Measurements from ENCODE around the gene GPC6.

The GPC6 gene

GRCh38 chr13:94344126-94344818 is 1117.7 kb downstream of the GPC6 start:
- peak; percentile 47 for DNase-seq

GRCh38 chr13:94345374-94346195 is 1119.0 kb downstream of the GPC6 start:
- DNase-seq = peak; percentile 48

- no peak for DNase-seq
These were observed 1119.8 kb downstream of the GPC6 start for GRCh38 chr13:94346261-94347019.

- no peak for DNase-seq
These were observed 1124.8 kb downstream of the GPC6 start for GRCh38 chr13:94351292-94351990.

- DNase-seq = no peak
These were observed 1125.5 kb downstream of the GPC6 start for GRCh38 chr13:94352057-94352456.

- DNase-seq = no peak
These were observed 1126.6 kb downstream of the GPC6 start for GRCh38 chr13:94353167-94353710.

- no peak for DNase-seq
These were observed 1133.3 kb downstream of the GPC6 start for GRCh38 chr13:94359875-94360274.

- DNase-seq = peak; percentile 81
These were observed 1135.9 kb downstream of the GPC6 start for GRCh38 chr13:94362411-94362909.

GRCh38 chr13:94366677-94367076 is 1140.1 kb downstream of the GPC6 start:
- DNase-seq = no peak

- DNase-seq = peak; percentile 7
These were observed 1143.4 kb downstream of the GPC6 start for GRCh38 chr13:94369972-94370436.

- DNase-seq = no peak
These were observed 1145.2 kb downstream of the GPC6 start for GRCh38 chr13:94371855-94372254.

GRCh38 chr13:94382517-94382916 is 1155.9 kb downstream of the GPC6 start:
- DNase-seq = no peak

- no peak for DNase-seq
These were observed 1156.4 kb downstream of the GPC6 start for GRCh38 chr13:94382960-94383359.

GRCh38 chr13:94384231-94384905 is 1157.8 kb downstream of the GPC6 start:
- DNase-seq = peak; percentile 21

GRCh38 chr13:94387047-94387446 is 1160.4 kb downstream of the GPC6 start:
- DNase-seq = no peak

GRCh38 chr13:94389604-94390351 is 1163.2 kb downstream of the GPC6 start:
- no peak for DNase-seq

GRCh38 chr13:94390881-94391280 is 1164.3 kb downstream of the GPC6 start:
- no peak for DNase-seq

GRCh38 chr13:94394723-94395122 is 1168.1 kb downstream of the GPC6 start:
- DNase-seq = peak; percentile 75

GRCh38 chr13:94395860-94396259 is 1169.3 kb downstream of the GPC6 start:
- DNase-seq = no peak

- no peak for DNase-seq
These were observed 1173.2 kb downstream of the GPC6 start for GRCh38 chr13:94399812-94400211.

GRCh38 chr13:94400874-94401273 is 1174.3 kb downstream of the GPC6 start:
- DNase-seq = no peak
